ENCODE results near the gene RSPH9.

RSPH9 gene, protein sequence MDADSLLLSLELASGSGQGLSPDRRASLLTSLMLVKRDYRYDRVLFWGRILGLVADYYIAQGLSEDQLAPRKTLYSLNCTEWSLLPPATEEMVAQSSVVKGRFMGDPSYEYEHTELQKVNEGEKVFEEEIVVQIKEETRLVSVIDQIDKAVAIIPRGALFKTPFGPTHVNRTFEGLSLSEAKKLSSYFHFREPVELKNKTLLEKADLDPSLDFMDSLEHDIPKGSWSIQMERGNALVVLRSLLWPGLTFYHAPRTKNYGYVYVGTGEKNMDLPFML

GRCh38 chr6:43644940-43645612, at the start of gene RSPH9:
TSS of gene RSPH9 (plus strand) at chr6:43645036. CDS start at chr6:43645099, 63 bp downstream.
- Histone ChIP-seq H3K36me3 (ENCODE audit: insufficient read depth, low read length) (peaks cover 20% of the 10 kb centered on the region), H3K9me3 (ENCODE audit: low read length) (no peaks in the 10 kb centered on the region), H3K9ac (ENCODE audit: low read length) (no peak within 1 kb of the TSS), H3K4me3 (ENCODE audit: low read depth in 1 of 2, low read length in 2 of 2) (peak within 1 kb of the TSS; percentile 12 to 59), H3K27me3 (ENCODE audit: control insufficient read depth in 1 of 2, insufficient read depth in 2 of 2, low read length in 2 of 2) (no peaks in the 10 kb centered on the region), H3K27ac (ENCODE audit: low read depth, low read length) (no peak within 1 kb of the TSS), H3K4me1 (ENCODE audit: insufficient read depth, low read length) (no peaks in the 10 kb centered on the region)

- Histone ChIP-seq H3K9me3 (ENCODE audit: low read length) (no peaks in the 10 kb centered on the region), H3K27me3 (ENCODE audit: control insufficient read depth in 1 of 2, insufficient read depth in 2 of 2, low read length in 2 of 2) (no peaks in the 10 kb centered on the region), H3K4me3 (ENCODE audit: low read depth in 1 of 2, low read length in 2 of 2) (no peak overlapping the region), H3K4me1 (ENCODE audit: insufficient read depth, low read length) (no peaks in the 10 kb centered on the region), H3K36me3 (ENCODE audit: insufficient read depth, low read length) (peaks cover 22% of the 10 kb centered on the region), H3K27ac (ENCODE audit: low read depth, low read length) (no peak overlapping the region), H3K9ac (ENCODE audit: low read length) (no peak overlapping the region)
These were observed 44.2 kb upstream of the RSPH9 start for GRCh38 chr6:43600595-43600994.

DNA sequence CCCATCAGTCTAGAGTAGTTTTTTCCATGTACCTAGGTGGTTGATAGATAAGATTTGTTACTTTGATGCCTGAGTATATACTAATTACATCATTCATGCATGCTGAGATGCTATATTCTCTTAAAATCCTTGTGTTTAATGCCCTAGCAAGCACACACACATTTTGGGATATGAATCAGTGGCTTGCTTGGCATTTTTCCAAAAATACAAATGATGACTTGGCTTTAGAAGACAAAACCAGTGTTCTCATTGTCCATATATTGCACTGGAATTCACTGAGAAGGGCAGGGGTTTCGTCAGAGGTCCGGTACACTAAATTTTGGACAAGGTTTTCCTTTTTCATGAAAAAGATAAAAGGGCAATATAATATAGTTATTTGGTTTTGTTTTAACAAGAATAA, 40.7 kb upstream of the RSPH9 start:
- H3K27ac ChIP-seq (ENCODE audit: low read depth, low read length): no peak overlapping the region
- no peaks in the 10 kb centered on the region for H3K27me3 ChIP-seq (ENCODE audit: control insufficient read depth in 1 of 2, insufficient read depth in 2 of 2, low read length in 2 of 2)
- no peak overlapping the region for H3K4me3 ChIP-seq (ENCODE audit: low read depth in 1 of 2, low read length in 2 of 2)
- no peaks in the 10 kb centered on the region for H3K4me1 ChIP-seq (ENCODE audit: insufficient read depth, low read length)
- H3K9ac ChIP-seq (ENCODE audit: low read length): no peak overlapping the region
- no peaks in the 10 kb centered on the region for H3K9me3 ChIP-seq (ENCODE audit: low read length)
- H3K36me3 ChIP-seq (ENCODE audit: insufficient read depth, low read length): peaks cover 30% of the 10 kb centered on the region

DNA sequence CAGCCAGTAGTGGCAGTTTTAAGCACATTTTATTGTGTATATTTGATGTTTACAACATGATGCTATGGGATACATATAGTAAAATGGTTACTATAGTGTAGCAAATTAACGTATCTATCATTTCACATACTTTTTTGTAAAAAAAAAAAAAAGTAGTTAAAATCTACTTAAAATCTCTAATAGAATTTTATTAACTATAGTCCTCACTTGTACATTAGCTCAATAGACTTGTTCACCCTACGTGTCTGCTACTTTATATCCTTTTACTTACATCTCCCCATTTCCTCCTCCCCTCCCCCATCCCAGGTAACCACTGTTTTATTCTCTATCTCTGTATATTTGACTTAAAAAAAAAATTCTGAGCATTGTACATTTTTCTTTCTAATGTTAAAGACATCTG, 38.8 kb upstream of the RSPH9 start:
- H3K36me3 ChIP-seq (ENCODE audit: insufficient read depth, low read length): peaks cover 36% of the 10 kb centered on the region
- no peaks in the 10 kb centered on the region for H3K9me3 ChIP-seq (ENCODE audit: low read length)

DNA sequence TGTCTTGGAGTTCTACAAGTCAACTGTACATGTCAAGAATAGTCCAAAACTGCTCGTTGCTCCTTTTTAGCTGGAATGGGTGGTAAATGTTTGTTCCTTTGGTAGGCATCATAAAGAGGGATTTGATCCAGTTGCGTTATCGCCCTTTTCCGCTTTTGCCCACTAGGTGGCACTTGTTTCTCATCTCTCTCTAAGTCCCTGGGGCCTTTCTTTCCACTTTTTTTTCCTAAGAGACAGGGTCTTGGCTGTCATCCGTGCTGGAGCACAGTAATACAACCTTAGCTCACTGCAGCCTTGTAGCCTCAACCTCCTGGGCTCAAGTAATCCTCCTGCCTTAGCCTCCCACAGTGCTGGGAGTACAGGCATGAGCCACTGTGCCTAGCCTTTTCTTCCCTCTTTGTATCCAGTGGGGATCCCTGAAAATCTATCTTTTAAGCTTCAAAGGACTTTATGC, 36.5 kb upstream of the RSPH9 start:
- Histone ChIP-seq H3K27ac (ENCODE audit: low read depth, low read length) (no peak overlapping the region), H3K4me1 (ENCODE audit: insufficient read depth, low read length) (no peaks in the 10 kb centered on the region), H3K36me3 (ENCODE audit: insufficient read depth, low read length) (peaks cover 40% of the 10 kb centered on the region), H3K9ac (ENCODE audit: low read length) (no peak overlapping the region), H3K27me3 (ENCODE audit: control insufficient read depth in 1 of 2, insufficient read depth in 2 of 2, low read length in 2 of 2) (no peaks in the 10 kb centered on the region), H3K9me3 (ENCODE audit: low read length) (no peaks in the 10 kb centered on the region), H3K4me3 (ENCODE audit: low read depth in 1 of 2, low read length in 2 of 2) (no peak overlapping the region)

More for the DNA sequence above, 38.8 kb upstream of the RSPH9 start:
- Histone ChIP-seq H3K9ac (ENCODE audit: low read length) (no peak overlapping the region), H3K4me3 (ENCODE audit: low read depth in 1 of 2, low read length in 2 of 2) (no peak overlapping the region), H3K4me1 (ENCODE audit: insufficient read depth, low read length) (no peaks in the 10 kb centered on the region), H3K27ac (ENCODE audit: low read depth, low read length) (no peak overlapping the region), H3K27me3 (ENCODE audit: control insufficient read depth in 1 of 2, insufficient read depth in 2 of 2, low read length in 2 of 2) (no peaks in the 10 kb centered on the region)

- Histone ChIP-seq H3K9ac (ENCODE audit: low read length) (no peak overlapping the region), H3K4me3 (ENCODE audit: low read depth in 1 of 2, low read length in 2 of 2) (no peak overlapping the region), H3K36me3 (ENCODE audit: insufficient read depth, low read length) (peaks cover 40% of the 10 kb centered on the region), H3K27ac (ENCODE audit: low read depth, low read length) (no peak overlapping the region), H3K4me1 (ENCODE audit: insufficient read depth, low read length) (no peaks in the 10 kb centered on the region), H3K9me3 (ENCODE audit: low read length) (no peaks in the 10 kb centered on the region), H3K27me3 (ENCODE audit: control insufficient read depth in 1 of 2, insufficient read depth in 2 of 2, low read length in 2 of 2) (no peaks in the 10 kb centered on the region)
These were observed 36.0 kb upstream of the RSPH9 start for GRCh38 chr6:43608807-43609206.

GRCh38 chr6:43609402-43609801, 35.4 kb upstream of the RSPH9 start:
- Histone ChIP-seq H3K27me3 (ENCODE audit: control insufficient read depth in 1 of 2, insufficient read depth in 2 of 2, low read length in 2 of 2) (no peaks in the 10 kb centered on the region), H3K4me3 (ENCODE audit: low read depth in 1 of 2, low read length in 2 of 2) (no peak overlapping the region), H3K9ac (ENCODE audit: low read length) (no peak overlapping the region), H3K4me1 (ENCODE audit: insufficient read depth, low read length) (no peaks in the 10 kb centered on the region), H3K27ac (ENCODE audit: low read depth, low read length) (no peak overlapping the region), H3K36me3 (ENCODE audit: insufficient read depth, low read length) (peaks cover 40% of the 10 kb centered on the region), H3K9me3 (ENCODE audit: low read length) (no peaks in the 10 kb centered on the region)

- Histone ChIP-seq H3K27ac (ENCODE audit: low read depth, low read length) (no peak overlapping the region), H3K4me3 (ENCODE audit: low read depth in 1 of 2, low read length in 2 of 2) (no peak overlapping the region), H3K9me3 (ENCODE audit: low read length) (no peaks in the 10 kb centered on the region), H3K4me1 (ENCODE audit: insufficient read depth, low read length) (no peaks in the 10 kb centered on the region), H3K27me3 (ENCODE audit: control insufficient read depth in 1 of 2, insufficient read depth in 2 of 2, low read length in 2 of 2) (no peaks in the 10 kb centered on the region), H3K9ac (ENCODE audit: low read length) (no peak overlapping the region), H3K36me3 (ENCODE audit: insufficient read depth, low read length) (peaks cover 32% of the 10 kb centered on the region)
These were observed 34.4 kb upstream of the RSPH9 start for GRCh38 chr6:43610431-43610830.

DNA sequence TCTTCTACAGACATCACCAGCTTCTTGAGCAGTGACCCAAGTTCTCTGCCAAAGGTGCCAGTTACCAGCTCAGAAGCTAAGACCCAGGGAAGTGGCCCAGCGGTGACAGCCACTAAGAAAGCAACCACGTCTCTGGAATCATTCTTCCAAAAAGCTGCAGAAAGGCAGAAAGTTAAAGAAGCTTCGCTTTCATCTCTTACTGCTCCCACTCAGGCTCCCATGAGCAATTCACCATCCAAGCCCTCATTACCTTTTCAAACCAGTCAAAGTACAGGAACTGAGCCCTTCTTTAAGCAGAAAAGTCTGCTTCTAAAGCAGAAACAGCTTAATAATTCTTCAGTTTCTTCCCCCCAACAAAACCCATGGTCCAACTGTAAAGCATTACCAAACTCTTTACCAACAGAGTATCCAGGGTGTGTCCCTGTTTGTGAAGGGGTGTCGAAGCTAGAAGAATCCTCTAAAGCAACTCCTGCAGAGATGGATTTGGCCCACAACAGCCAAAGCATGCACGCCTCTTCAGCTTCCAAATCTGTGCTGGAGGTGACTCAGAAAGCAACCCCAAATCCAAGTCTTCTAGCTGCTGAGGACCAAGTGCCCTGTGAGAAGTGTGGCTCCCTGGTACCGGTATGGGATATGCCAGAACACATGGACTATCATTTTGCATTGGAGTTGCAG, 31.0 kb upstream of the RSPH9 start:
- Histone ChIP-seq H3K9me3 (ENCODE audit: low read length) (no peaks in the 10 kb centered on the region), H3K4me1 (ENCODE audit: insufficient read depth, low read length) (no peaks in the 10 kb centered on the region), H3K27ac (ENCODE audit: low read depth, low read length) (no peak overlapping the region), H3K36me3 (ENCODE audit: insufficient read depth, low read length) (peaks cover 24% of the 10 kb centered on the region), H3K9ac (ENCODE audit: low read length) (no peak overlapping the region), H3K4me3 (ENCODE audit: low read depth in 1 of 2, low read length in 2 of 2) (no peak overlapping the region), H3K27me3 (ENCODE audit: control insufficient read depth in 1 of 2, insufficient read depth in 2 of 2, low read length in 2 of 2) (no peaks in the 10 kb centered on the region)

DNA sequence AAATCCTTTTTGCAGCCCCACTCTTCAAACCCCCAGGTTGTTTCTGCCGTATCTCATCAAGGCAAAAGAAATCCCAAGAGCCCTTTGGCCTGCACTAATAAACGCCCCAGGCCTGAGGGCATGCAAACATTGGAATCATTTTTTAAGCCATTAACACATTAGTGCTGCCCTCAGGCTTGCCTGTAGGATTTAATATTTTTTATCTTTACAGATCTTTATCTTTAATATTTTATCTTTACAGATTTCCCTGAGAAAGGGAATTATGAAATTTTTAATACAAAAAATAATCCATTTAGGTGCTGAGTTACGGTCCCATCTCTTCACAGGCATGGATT, 30.5 kb upstream of the RSPH9 start:
- H3K36me3 ChIP-seq (ENCODE audit: insufficient read depth, low read length): peaks cover 24% of the 10 kb centered on the region
- no peaks in the 10 kb centered on the region for H3K4me1 ChIP-seq (ENCODE audit: insufficient read depth, low read length)
- no peak overlapping the region for H3K4me3 ChIP-seq (ENCODE audit: low read depth in 1 of 2, low read length in 2 of 2)
- H3K27me3 ChIP-seq (ENCODE audit: control insufficient read depth in 1 of 2, insufficient read depth in 2 of 2, low read length in 2 of 2): no peaks in the 10 kb centered on the region
- H3K9me3 ChIP-seq (ENCODE audit: low read length): no peaks in the 10 kb centered on the region
- H3K9ac ChIP-seq (ENCODE audit: low read length): no peak overlapping the region
- no peak overlapping the region for H3K27ac ChIP-seq (ENCODE audit: low read depth, low read length)

DNA sequence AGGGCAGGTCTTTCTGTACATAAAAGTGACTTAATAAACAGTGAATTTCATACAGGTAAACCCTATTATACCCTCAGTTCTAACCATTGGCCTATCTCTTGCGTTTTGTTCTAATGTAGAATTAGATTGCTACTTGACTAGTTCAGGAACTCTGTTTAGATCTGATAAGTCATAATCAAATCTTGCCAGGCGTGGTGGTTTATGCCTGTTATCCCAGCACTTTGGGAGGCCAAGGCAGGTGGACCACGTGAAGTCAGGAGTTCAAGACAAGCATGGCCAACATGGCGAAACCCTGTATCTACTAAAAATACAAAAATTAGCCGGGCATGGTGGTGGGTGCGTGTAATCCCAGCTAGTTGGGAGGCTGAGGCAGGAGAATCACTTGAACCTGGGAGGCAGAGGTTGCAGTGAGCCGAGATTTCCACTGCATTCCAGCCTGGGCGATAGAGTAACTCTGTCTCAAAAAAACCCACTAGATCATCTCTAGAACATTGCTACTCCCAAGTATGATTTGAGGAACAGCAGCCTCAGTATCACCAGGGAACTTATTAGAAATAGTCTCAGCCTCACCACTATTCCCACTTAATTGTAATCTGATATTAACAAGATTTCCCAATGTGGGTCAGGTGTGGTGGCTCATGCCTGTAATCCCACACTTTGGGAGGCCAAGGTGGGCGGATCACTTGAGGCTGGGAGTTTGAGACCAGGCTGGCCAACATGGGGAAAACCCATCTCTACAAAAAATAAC, 27.9 kb upstream of the RSPH9 start:
- Histone ChIP-seq H3K27me3 (ENCODE audit: control insufficient read depth in 1 of 2, insufficient read depth in 2 of 2, low read length in 2 of 2) (no peaks in the 10 kb centered on the region), H3K36me3 (ENCODE audit: insufficient read depth, low read length) (peaks cover 34% of the 10 kb centered on the region)

More for the DNA sequence above, 27.9 kb upstream of the RSPH9 start:
- H3K9me3 ChIP-seq (ENCODE audit: low read length): no peaks in the 10 kb centered on the region
- no peak overlapping the region for H3K9ac ChIP-seq (ENCODE audit: low read length)
- no peak overlapping the region for H3K4me3 ChIP-seq (ENCODE audit: low read depth in 1 of 2, low read length in 2 of 2)
- H3K27ac ChIP-seq (ENCODE audit: low read depth, low read length): no peak overlapping the region
- no peaks in the 10 kb centered on the region for H3K4me1 ChIP-seq (ENCODE audit: insufficient read depth, low read length)

Measured in muscle layer of colon (tissue), 2 donors.